HEK293 (cell line): Measurements from ENCODE around the gene TTF2.

Experiments used
- CTCF ChIA-PET: fragments of 350-600 bp; formaldehyde crosslinking; extraction: SDS; loops from one replicate; lab custom pipeline; 2021; ENCODE audit warnings: antibody characterized with exemption; lab: Yijun Ruan, JAX
- POLR2A ChIA-PET: fragments of 300-600 bp; formaldehyde crosslinking; extraction: SDS; loops from one replicate; lab custom pipeline; 2020; ENCODE audit warnings: antibody characterized with exemption, inconsistent platforms; lab: Yijun Ruan, JAX
- H3K27ac ChIP-seq: fragments of 200-500 bp; sonication (Bioruptor generic); 2 replicates; pipeline ENCODE4 v1.5.1; 2014; ENCODE audit warnings: low read depth, low read length, control low read depth, inconsistent platforms; ENCODE audit errors: extremely low read depth
- H3K36me3 ChIP-seq, 2 experiments: fragments of 200-500 bp in 1 of 2; sonication (Bioruptor generic) in 1 of 2; 1 replicate in 1 of 2; 2 replicates in 1 of 2; pipeline ENCODE4 v1.5.1; 2014 to 2017; ENCODE audit warnings: inconsistent platforms in 2 of 2, low read length in 2 of 2; ENCODE audit not compliant: control insufficient read depth in 2 of 2, insufficient read depth in 1 of 2
- H3K4me1 ChIP-seq: fragments of 200-500 bp; sonication (Bioruptor generic); 2 replicates; pipeline ENCODE4 v1.5.1; 2014; ENCODE audit warnings: mild to moderate bottlenecking, low read length, inconsistent platforms; ENCODE audit not compliant: control insufficient read depth, insufficient read depth
- H3K4me3 ChIP-seq: 2 replicates; pipeline ENCODE4 v1.5.1; 2011; ENCODE audit warnings: low read depth, mild to moderate bottlenecking, control low read depth, low read length, moderate library complexity
- H3K9me3 ChIP-seq: fragments of 200-500 bp; sonication (Bioruptor generic); 2 replicates; pipeline ENCODE4 v1.5.1; 2014; ENCODE audit warnings: low read depth, low read length, inconsistent platforms; ENCODE audit not compliant: control insufficient read depth, insufficient read depth
- GLIS1 ChIP-seq: fragments of 450-650 bp; formaldehyde crosslinking; IDR thresholded peaks from 2 replicates; pipeline ENCODE4 v1.5.1; 2016; ENCODE audit warnings: missing biosample characterization, missing genetic modification characterization
- HOXD13 ChIP-seq: sonication (generic); formaldehyde crosslinking; IDR thresholded peaks from 2 replicates; pipeline ENCODE4 v1.8.0; 2022; ENCODE audit warnings: missing genetic modification reagents, borderline replicate concordance
- KLF17 ChIP-seq: fragments of 450-650 bp; formaldehyde crosslinking; IDR thresholded peaks from 2 replicates; pipeline ENCODE4 v1.5.1; 2016; ENCODE audit warnings: missing biosample characterization, missing genetic modification characterization
- KLF8 ChIP-seq: fragments of 450-650 bp; formaldehyde crosslinking; IDR thresholded peaks from 2 replicates; pipeline ENCODE4 v1.5.1; 2016; ENCODE audit warnings: missing biosample characterization, missing genetic modification characterization
- MZF1 ChIP-seq: fragments of 450-650 bp; formaldehyde crosslinking; IDR thresholded peaks from 2 replicates; pipeline ENCODE4 v1.5.1; 2017; ENCODE audit warnings: missing biosample characterization, missing genetic modification characterization, borderline replicate concordance
- SCRT1 ChIP-seq: fragments of 450-650 bp; formaldehyde crosslinking; IDR thresholded peaks from 2 replicates; pipeline ENCODE4 v1.5.1; 2016; ENCODE audit warnings: missing biosample characterization, missing genetic modification characterization, borderline replicate concordance
- ZFP3 ChIP-seq: fragments of 450-650 bp; formaldehyde crosslinking; IDR thresholded peaks from 2 replicates; pipeline ENCODE4 v1.5.1; 2016; ENCODE audit warnings: low read depth, missing biosample characterization, missing genetic modification characterization
- ZNF121 ChIP-seq: fragments of 450-650 bp; formaldehyde crosslinking; IDR thresholded peaks from 2 replicates; pipeline ENCODE4 v1.5.1; 2016; ENCODE audit warnings: missing biosample characterization, missing genetic modification characterization
- ZNF148 ChIP-seq: fragments of 450-650 bp; formaldehyde crosslinking; IDR thresholded peaks from 2 replicates; pipeline ENCODE4 v1.5.0; 2017; ENCODE audit warnings: missing biosample characterization, missing genetic modification characterization, borderline replicate concordance
- ZNF157 ChIP-seq: fragments of 450-650 bp; formaldehyde crosslinking; IDR thresholded peaks from 2 replicates; pipeline ENCODE4 v1.5.1; 2016; ENCODE audit warnings: missing biosample characterization, missing genetic modification characterization
- ZNF202 ChIP-seq: fragments of 450-650 bp; formaldehyde crosslinking; IDR thresholded peaks from 2 replicates; pipeline ENCODE4 v1.5.1; 2016; ENCODE audit warnings: missing biosample characterization, missing genetic modification characterization, borderline replicate concordance
- ZNF280C ChIP-seq: fragments of 450-650 bp; formaldehyde crosslinking; IDR thresholded peaks from 2 replicates; pipeline ENCODE4 v1.5.1; 2016; ENCODE audit warnings: missing biosample characterization, missing genetic modification characterization
- ZNF311 ChIP-seq: fragments of 450-650 bp; formaldehyde crosslinking; IDR thresholded peaks from 2 replicates; pipeline ENCODE4 v1.5.1; 2017; ENCODE audit warnings: missing biosample characterization, missing genetic modification characterization, borderline replicate concordance
- ZNF341 ChIP-seq: fragments of 450-650 bp; formaldehyde crosslinking; IDR thresholded peaks from 2 replicates; pipeline ENCODE4; 2016; ENCODE audit warnings: low read depth, missing biosample characterization, missing genetic modification characterization
- ZNF354C ChIP-seq: fragments of 450-650 bp; formaldehyde crosslinking; IDR thresholded peaks from 2 replicates; pipeline ENCODE4 v1.5.1; 2016; ENCODE audit warnings: missing biosample characterization, missing genetic modification characterization, low read depth, borderline replicate concordance
- ZNF366 ChIP-seq: fragments of 450-650 bp; formaldehyde crosslinking; conservative IDR thresholded peaks from 2 replicates; pipeline ENCODE4 v1.5.1; 2016; ENCODE audit warnings: missing biosample characterization, missing genetic modification characterization
- ZNF610 ChIP-seq: fragments of 450-650 bp; formaldehyde crosslinking; IDR thresholded peaks from 2 replicates; pipeline ENCODE4 v1.5.1; 2016; ENCODE audit warnings: missing biosample characterization, missing genetic modification characterization, borderline replicate concordance
- ZNF707 ChIP-seq: fragments of 450-650 bp; formaldehyde crosslinking; IDR thresholded peaks from 2 replicates; pipeline ENCODE4 v1.5.1; 2016; ENCODE audit warnings: missing biosample characterization, missing genetic modification characterization
- ZNF776 ChIP-seq: fragments of 450-650 bp; formaldehyde crosslinking; IDR thresholded peaks from 2 replicates; pipeline ENCODE4 v1.5.0; 2017; ENCODE audit warnings: missing biosample characterization, missing genetic modification characterization, borderline replicate concordance
- ZNF843 ChIP-seq: fragments of 450-650 bp; formaldehyde crosslinking; IDR thresholded peaks from 2 replicates; pipeline ENCODE4 v1.5.1; 2016; ENCODE audit warnings: missing biosample characterization, missing genetic modification characterization
- ZSCAN4 ChIP-seq: fragments of 450-650 bp; formaldehyde crosslinking; IDR thresholded peaks from 2 replicates; pipeline ENCODE4 v1.5.1; 2017; ENCODE audit warnings: missing biosample characterization, missing genetic modification characterization

The TTF2 gene

GRCh38 chr1:117135329-117135728 lies 75.2 kb downstream of the TTF2 start:
- H3K4me1 ChIP-seq = no peaks in the 10 kb centered on the region
- CTCF ChIA-PET = no interaction called here
- POLR2A ChIA-PET = no interaction called here
- H3K9me3 ChIP-seq = no peaks in the 10 kb centered on the region
- no peak overlapping the region for H3K27ac ChIP-seq
- no peaks in the 10 kb centered on the region for H3K36me3 ChIP-seq
- TF ChIP-seq KLF8 (tag by site-specific recombination) (no peak), ZNF280C (no peak), ZNF843 (tag by site-specific recombination) (no peak)
- H3K4me3 ChIP-seq = no peak overlapping the region

GRCh38 chr1:117136749-117137148 lies 76.6 kb downstream of the TTF2 start:
- Histone ChIP-seq H3K27ac (no peak overlapping the region), H3K4me3 (no peak overlapping the region), H3K9me3 (no peaks in the 10 kb centered on the region), H3K36me3 (no peaks in the 10 kb centered on the region), H3K4me1 (no peaks in the 10 kb centered on the region)
- no peak for TF ChIP-seq ZNF341
- TF ChIP-seq KLF17 (tag by site-specific recombination) = no peak
- no peak for TF ChIP-seq ZSCAN4
- TF ChIP-seq ZNF148 (tag by site-specific recombination) = no peak
- TF ChIP-seq ZNF776 (tag by site-specific recombination) = no peak
- no peak for TF ChIP-seq ZNF366 (tag by site-specific recombination)
- TF ChIP-seq ZNF707 = no peak
- TF ChIP-seq SCRT1 (tag by site-specific recombination) = no peak
- no peak for TF ChIP-seq ZNF121
- TF ChIP-seq ZNF202 (tag by site-specific recombination) = no peak
- no peak for TF ChIP-seq ZNF610 (tag by site-specific recombination)
- no peak for TF ChIP-seq ZFP3
- TF ChIP-seq MZF1 (tag by site-specific recombination) = no peak
- TF ChIP-seq ZNF157 (tag by site-specific recombination) = no peak
- no peak for TF ChIP-seq ZNF354C
- no peak for TF ChIP-seq ZNF311 (tag by site-specific recombination)
- TF ChIP-seq GLIS1 (tag by site-specific recombination) = no peak
- TF ChIP-seq HOXD13 (CRISPR knock-in tag) = no peak
- ChIA-PET CTCF (interaction anchor here (1.8 to 2.7 kb wide), 2 partner anchors 8 to 14 kb away, joined by 7 to 15 read pairs; no protein-coding TSS in a partner anchor), POLR2A (no interaction called here)
